Activated naive CD8-positive, alpha-beta T cell treated with anti-CD3 and anti-CD28 coated beads, Interleukin-2, amount 10 ng/mL, durations not matched to agents 7 days and 5 days (primary cell): ENCODE data around the gene KLHL26. TPM values are rescaled to one million over a fixed set of nuclear protein-coding genes. Genes with fewer than 3 reads are reported as not detected.

Experiments
- ATAC-seq: fragments of 150-1000 bp; cut with Tn5 transposase; one replicate; pipeline ENCODE4 v1.10.0; 2021; ENCODE audit warnings: low read depth, moderate library complexity
- POLR2A ChIA-PET: fragments of 350-600 bp; sonication (Branson Sonifier 250); formaldehyde crosslinking; loops from one replicate; lab custom pipeline; 2021; ENCODE audit warnings: antibody characterized with exemption; lab: Charles Lee
- DNase-seq: peaks from one replicate; pipeline ENCODE4 v3.0.0; 2021
- H3K27ac Mint-ChIP-seq: one replicate; pipeline ENCODE4 v1.8.0; 2022; ENCODE audit warnings: mild to moderate bottlenecking, mixed read lengths
- H3K27me3 Mint-ChIP-seq: one replicate; pipeline ENCODE4 v1.8.0; 2022; ENCODE audit warnings: mild to moderate bottlenecking, moderate library complexity, mixed read lengths
- H3K36me3 Mint-ChIP-seq: one replicate; pipeline ENCODE4 v1.8.0; 2021; ENCODE audit warnings: mild to moderate bottlenecking, mixed read lengths
- H3K4me1 Mint-ChIP-seq: one replicate; pipeline ENCODE4 v1.8.0; 2021; ENCODE audit warnings: mixed read lengths
- H3K4me3 Mint-ChIP-seq: one replicate; pipeline ENCODE4 v1.8.0; 2022; ENCODE audit warnings: mild to moderate bottlenecking, moderate library complexity, mixed read lengths
- H3K9me3 Mint-ChIP-seq: one replicate; pipeline ENCODE4 v1.8.0; 2021; ENCODE audit warnings: mixed read lengths
- total RNA-seq, 2 experiments: library from RNA; stranded (reverse); gene quantifications; one replicate each; pipeline ENCODE4 v1.2.3, GENCODE V29; 2021

The KLHL26 gene
- total RNA-seq, 2 experiments from 2014 or later = 13.6 to 14.3 TPM

- H3K27ac Mint-ChIP-seq = no peak overlapping the region
- POLR2A ChIA-PET = no interaction called here
- no peaks in the 10 kb centered on the region for H3K36me3 Mint-ChIP-seq
- peaks cover 4% of the 10 kb centered on the region for H3K4me1 Mint-ChIP-seq
- ATAC-seq = no peak
- H3K27me3 Mint-ChIP-seq = peaks cover 78% of the 10 kb centered on the region
- H3K9me3 Mint-ChIP-seq = no peaks in the 10 kb centered on the region
- no peak overlapping the region for H3K4me3 Mint-ChIP-seq
- no peak for DNase-seq
Observed at GRCh38 chr19:18605546-18606280, 31.1 kb upstream of the KLHL26 start.

- no peaks in the 10 kb centered on the region for H3K36me3 Mint-ChIP-seq
- H3K27me3 Mint-ChIP-seq = peaks cover 78% of the 10 kb centered on the region
- H3K9me3 Mint-ChIP-seq = no peaks in the 10 kb centered on the region
- POLR2A ChIA-PET = no interaction called here
- no peak within 1 kb of the TSS for H3K27ac Mint-ChIP-seq
- DNase-seq (no peak), ATAC-seq (no peak)
- H3K4me3 Mint-ChIP-seq = no peak within 1 kb of the TSS
- peaks cover 8% of the 10 kb centered on the region for H3K4me1 Mint-ChIP-seq
Observed at GRCh38 chr19:18606281-18607225, 30.3 kb upstream of the KLHL26 start, which contains the start of gene CRLF1. CRLF1 (minus strand) TSS chr19:18606799; CDS start chr19:18606656, 143 bp downstream.

GRCh38 chr19:18607226-18608101, 29.4 kb upstream of the KLHL26 start:
- peaks cover 77% of the 10 kb centered on the region for H3K27me3 Mint-ChIP-seq
- POLR2A ChIA-PET = no interaction called here
- no peak for DNase-seq
- no peak for ATAC-seq
- H3K4me1 Mint-ChIP-seq = peaks cover 10% of the 10 kb centered on the region
- H3K27ac Mint-ChIP-seq = no peak overlapping the region
- no peaks in the 10 kb centered on the region for H3K36me3 Mint-ChIP-seq
- no peaks in the 10 kb centered on the region for H3K9me3 Mint-ChIP-seq
- no peak overlapping the region for H3K4me3 Mint-ChIP-seq

GRCh38 chr19:18608102-18608804, 28.6 kb upstream of the KLHL26 start:
- peaks cover 7% of the 10 kb centered on the region for H3K4me1 Mint-ChIP-seq
- H3K4me3 Mint-ChIP-seq = no peak overlapping the region
- H3K9me3 Mint-ChIP-seq = no peaks in the 10 kb centered on the region
- POLR2A ChIA-PET = no interaction called here
- ATAC-seq (no peak), DNase-seq (no peak)
- H3K27ac Mint-ChIP-seq = no peak overlapping the region
- H3K36me3 Mint-ChIP-seq = no peaks in the 10 kb centered on the region
- peaks cover 74% of the 10 kb centered on the region for H3K27me3 Mint-ChIP-seq

- DNase-seq = no peak
- no peak for ATAC-seq
- POLR2A ChIA-PET = no interaction called here
- H3K4me3 Mint-ChIP-seq = no peak overlapping the region
- peaks cover 9% of the 10 kb centered on the region for H3K4me1 Mint-ChIP-seq
- no peak overlapping the region for H3K27ac Mint-ChIP-seq
- no peaks in the 10 kb centered on the region for H3K36me3 Mint-ChIP-seq
- H3K9me3 Mint-ChIP-seq = no peaks in the 10 kb centered on the region
- H3K27me3 Mint-ChIP-seq = peaks cover 79% of the 10 kb centered on the region
Observed at GRCh38 chr19:18608805-18609716, 27.8 kb upstream of the KLHL26 start.

- H3K36me3 Mint-ChIP-seq = no peaks in the 10 kb centered on the region
- H3K9me3 Mint-ChIP-seq = no peaks in the 10 kb centered on the region
- no peak overlapping the region for H3K4me3 Mint-ChIP-seq
- peaks cover 9% of the 10 kb centered on the region for H3K4me1 Mint-ChIP-seq
- DNase-seq = no peak
- peaks cover 80% of the 10 kb centered on the region for H3K27me3 Mint-ChIP-seq
- POLR2A ChIA-PET = no interaction called here
- no peak overlapping the region for H3K27ac Mint-ChIP-seq
- ATAC-seq = no peak
Observed at GRCh38 chr19:18609717-18610051, 27.1 kb upstream of the KLHL26 start.

GRCh38 chr19:18610245-18610555, 26.6 kb upstream of the KLHL26 start:
- Mint-ChIP-seq H3K9me3 (no peaks in the 10 kb centered on the region), H3K4me3 (no peak overlapping the region), H3K27ac (no peak overlapping the region), H3K4me1 (peaks cover 9% of the 10 kb centered on the region), H3K27me3 (peaks cover 80% of the 10 kb centered on the region), H3K36me3 (no peaks in the 10 kb centered on the region)
- no peak for ATAC-seq
- POLR2A ChIA-PET = no interaction called here
- DNase-seq = no peak

- no peaks in the 10 kb centered on the region for H3K36me3 Mint-ChIP-seq
- peaks cover 79% of the 10 kb centered on the region for H3K27me3 Mint-ChIP-seq
- H3K4me3 Mint-ChIP-seq = no peak overlapping the region
- DNase-seq (no peak), ATAC-seq (no peak)
- no peak overlapping the region for H3K27ac Mint-ChIP-seq
- H3K9me3 Mint-ChIP-seq = no peaks in the 10 kb centered on the region
- peaks cover 9% of the 10 kb centered on the region for H3K4me1 Mint-ChIP-seq
- POLR2A ChIA-PET = no interaction called here
Observed at GRCh38 chr19:18610556-18611326, 26.1 kb upstream of the KLHL26 start.

- Mint-ChIP-seq H3K27me3 (peaks cover 81% of the 10 kb centered on the region), H3K27ac (no peak overlapping the region), H3K4me3 (no peak overlapping the region), H3K36me3 (no peaks in the 10 kb centered on the region), H3K9me3 (no peaks in the 10 kb centered on the region), H3K4me1 (peaks cover 9% of the 10 kb centered on the region)
- ATAC-seq (no peak), DNase-seq (no peak)
- POLR2A ChIA-PET = no interaction called here
Observed at GRCh38 chr19:18611327-18612050, 25.3 kb upstream of the KLHL26 start.

GRCh38 chr19:18612051-18612771, 24.6 kb upstream of the KLHL26 start:
- Mint-ChIP-seq H3K9me3 (no peaks in the 10 kb centered on the region), H3K27ac (no peak overlapping the region), H3K27me3 (peaks cover 79% of the 10 kb centered on the region), H3K4me1 (peaks cover 9% of the 10 kb centered on the region), H3K4me3 (peak overlapping the region; percentile 58), H3K36me3 (no peaks in the 10 kb centered on the region)
- ATAC-seq (no peak), DNase-seq (no peak)
- POLR2A ChIA-PET = interaction anchor here (0.5 kb wide), 1 partner anchor 66 kb away, joined by 3 read pairs; no protein-coding TSS in a partner anchor
